Pancreas (tissue), 10 donors: ENCODE measurements around the gene CAPN8. TPM values are rescaled to one million over a fixed set of nuclear protein-coding genes. Genes with fewer than 3 reads are reported as not detected.

ENCODE experiments used
- ATAC-seq, 4 donors: fragments of 200-7000 bp; cut with Tn5 transposase; one replicate each; pipeline versions ENCODE4 v1.8.0 to v1.9.1; 2020; ENCODE audit warnings: mild to moderate bottlenecking in 4 of 4, moderate library complexity in 4 of 4
- DNase-seq, 6 donors: peaks; one replicate each; pipeline ENCODE4 v3.0.0-alpha.2; 2020
- FAIRE-seq: peaks from 2 replicates; lab custom pipeline; 2012; peaks lifted over from hg19 to GRCh38; lab: Jason Lieb, UNC
- H3K27ac ChIP-seq, 4 donors: fragments of 200-600 bp; sonication (generic); 1 replicate in 3 of 4; 2 replicates in 1 of 4; pipeline versions ENCODE4 v1.5.0 to v1.8.0; 2020
- H3K27me3 ChIP-seq, 4 donors: fragments of 200-600 bp; one replicate each; pipeline ENCODE4 v1.8.0; 2021
- H3K36me3 ChIP-seq, 3 donors: fragments of 200-600 bp; sonication (generic) in 1 of 3; one replicate each; pipeline versions ENCODE4 v1.5.0 to v1.8.0; 2020 to 2021
- H3K4me1 ChIP-seq, 3 donors: fragments of 200-600 bp; one replicate each; pipeline ENCODE4 v1.8.0; 2021
- H3K4me3 ChIP-seq, 4 donors: fragments of 200-600 bp; sonication (generic) in 2 of 4; one replicate each; pipeline versions ENCODE4 v1.5.0 to v1.8.0; 2020 to 2021
- H3K9me3 ChIP-seq, 4 donors: fragments of 200-600 bp; one replicate each; pipeline ENCODE4 v1.8.0; 2021
- WGBS, 2 donors: extraction: QIAGEN DNeasy Blood & Tissue Kit; methylation state at CpG; one replicate each; pipeline ENCODE4 v1.1.7; 2013; 5-methylcytosine and 5-hydroxymethylcytosine counted together
- intact Hi-C, 3 donors: fragments of 100-400 bp; cut with DNase I; formaldehyde crosslinking; loops; one replicate each; pipeline versions ENCODE4 v1.11.1 to v1.14.2; 2022
- polyA plus RNA-seq, 2 donors: library from polyadenylated mRNA; stranded (reverse); fragments of 200-250 nt; gene quantifications; one replicate each; pipeline ENCODE4 v1.2.3, GENCODE V29; 2013
- total RNA-seq, 6 donors: library from RNA; stranded (reverse); fragmentation: NEBNext Ultra II Directional in 4 of 6; extraction: Animal tissue kit (Norgen Biotek cat#: 25700) in 4 of 6; gene quantifications; one replicate each; pipeline versions ENCODE4 v1.2.1 to v1.2.4, GENCODE V29; 2021 to 2023
- TF ChIP-seq, protein P1 (sequence below), 4 donors: fragments of 200-600 bp; sonication (generic) in 3 of 4; IDR thresholded peaks; one replicate each; pipeline versions ENCODE4 v1.5.0 to v1.8.0; 2021; ENCODE audit warnings: antibody characterized with exemption in 4 of 4
- donor health status: healthy with polysubstance abuse.
- donor health status: DM: no; HTN: no; CAD: no; lungs with moderate emphysema.
- donor health status: DM: no; HTN: no; CAD: no.
- donor health status: control.
- donor health status: control.
- donor health status: Bipolar disorder and iron deficiency.
- donor health status: DM: yes; HTN: yes; CAD: no.
- donor health status: DM: no; HTN: no; CAD: no.
- donor health status: DM: no; HTN: no; CAD: no.
- donor health status: DM: yes; HTN: yes; CAD: no.

Gene CAPN8
- 10 to 100 TPM in 1 of 6 donors, 1 to 10 TPM in 4, under 1 TPM in 1; 0.67 to 12.5 (median 1.4) TPM for total RNA-seq
- 1 to 10 TPM; 2.2 to 3.6 TPM for polyA plus RNA-seq

DNA sequence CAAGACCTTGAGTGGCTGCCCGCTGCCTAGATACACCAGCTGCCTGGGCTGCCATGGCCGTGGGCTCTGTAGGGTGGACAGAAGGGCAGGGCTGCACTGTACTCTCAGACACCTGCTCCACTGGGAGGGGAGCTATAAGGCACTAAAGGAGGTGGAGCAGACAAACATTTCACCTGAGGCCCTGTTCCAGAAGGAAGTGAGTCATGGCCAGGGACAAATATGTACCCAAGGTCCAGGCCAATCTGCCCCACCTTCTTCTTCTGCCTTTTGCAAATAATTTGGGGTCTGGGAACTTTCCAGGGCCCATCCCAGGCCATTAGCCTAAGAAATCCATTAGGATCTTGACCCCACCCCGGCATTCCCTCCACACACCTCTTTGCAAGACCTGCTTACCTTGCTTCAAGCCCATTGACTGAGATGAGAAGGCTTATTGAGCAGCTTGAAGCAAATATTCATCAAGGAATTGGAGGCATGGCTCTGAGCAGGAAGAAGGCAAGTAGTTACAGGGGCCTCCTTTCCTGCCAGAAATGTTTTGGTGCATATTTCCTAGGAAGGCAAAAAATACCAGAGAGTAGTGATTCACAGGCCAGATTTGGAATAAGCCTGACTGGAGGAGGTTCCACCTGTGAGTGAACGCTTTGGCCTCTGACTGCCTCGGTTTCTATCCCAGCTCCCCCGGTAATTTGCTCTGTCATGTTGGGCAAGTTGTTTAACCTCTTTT lies at the start of gene CAPN8:
Gene CAPN8, minus strand, starts transcription at position 110 of the 721 bp plus-strand sequence. Its CDS starts 55 bp downstream, at position 55.
- H3K9me3 ChIP-seq = no peaks in the 10 kb centered on the region
- no peaks in the 10 kb centered on the region for H3K4me1 ChIP-seq
- no peaks in the 10 kb centered on the region for H3K27me3 ChIP-seq
- intact Hi-C loops = no loop called here
- ATAC-seq = peak; percentile 77 to 90 (median 88)
- DNase-seq = peak in 3 of 6 donors; percentile 22 to 70 (median 30)
- no peaks in the 10 kb centered on the region for H3K36me3 ChIP-seq
- TF ChIP-seq, protein P1, sequence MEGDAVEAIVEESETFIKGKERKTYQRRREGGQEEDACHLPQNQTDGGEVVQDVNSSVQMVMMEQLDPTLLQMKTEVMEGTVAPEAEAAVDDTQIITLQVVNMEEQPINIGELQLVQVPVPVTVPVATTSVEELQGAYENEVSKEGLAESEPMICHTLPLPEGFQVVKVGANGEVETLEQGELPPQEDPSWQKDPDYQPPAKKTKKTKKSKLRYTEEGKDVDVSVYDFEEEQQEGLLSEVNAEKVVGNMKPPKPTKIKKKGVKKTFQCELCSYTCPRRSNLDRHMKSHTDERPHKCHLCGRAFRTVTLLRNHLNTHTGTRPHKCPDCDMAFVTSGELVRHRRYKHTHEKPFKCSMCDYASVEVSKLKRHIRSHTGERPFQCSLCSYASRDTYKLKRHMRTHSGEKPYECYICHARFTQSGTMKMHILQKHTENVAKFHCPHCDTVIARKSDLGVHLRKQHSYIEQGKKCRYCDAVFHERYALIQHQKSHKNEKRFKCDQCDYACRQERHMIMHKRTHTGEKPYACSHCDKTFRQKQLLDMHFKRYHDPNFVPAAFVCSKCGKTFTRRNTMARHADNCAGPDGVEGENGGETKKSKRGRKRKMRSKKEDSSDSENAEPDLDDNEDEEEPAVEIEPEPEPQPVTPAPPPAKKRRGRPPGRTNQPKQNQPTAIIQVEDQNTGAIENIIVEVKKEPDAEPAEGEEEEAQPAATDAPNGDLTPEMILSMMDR (IDR thresholded peaks at IDR 0.05) = no peak
- 64 to 65% methylated on average over 6 of the region's 6 CpGs for WGBS, 2 donors
- H3K4me3 ChIP-seq = no peak within 1 kb of the TSS
- H3K27ac ChIP-seq = no peak within 1 kb of the TSS
- no peak for FAIRE-seq

DNA sequence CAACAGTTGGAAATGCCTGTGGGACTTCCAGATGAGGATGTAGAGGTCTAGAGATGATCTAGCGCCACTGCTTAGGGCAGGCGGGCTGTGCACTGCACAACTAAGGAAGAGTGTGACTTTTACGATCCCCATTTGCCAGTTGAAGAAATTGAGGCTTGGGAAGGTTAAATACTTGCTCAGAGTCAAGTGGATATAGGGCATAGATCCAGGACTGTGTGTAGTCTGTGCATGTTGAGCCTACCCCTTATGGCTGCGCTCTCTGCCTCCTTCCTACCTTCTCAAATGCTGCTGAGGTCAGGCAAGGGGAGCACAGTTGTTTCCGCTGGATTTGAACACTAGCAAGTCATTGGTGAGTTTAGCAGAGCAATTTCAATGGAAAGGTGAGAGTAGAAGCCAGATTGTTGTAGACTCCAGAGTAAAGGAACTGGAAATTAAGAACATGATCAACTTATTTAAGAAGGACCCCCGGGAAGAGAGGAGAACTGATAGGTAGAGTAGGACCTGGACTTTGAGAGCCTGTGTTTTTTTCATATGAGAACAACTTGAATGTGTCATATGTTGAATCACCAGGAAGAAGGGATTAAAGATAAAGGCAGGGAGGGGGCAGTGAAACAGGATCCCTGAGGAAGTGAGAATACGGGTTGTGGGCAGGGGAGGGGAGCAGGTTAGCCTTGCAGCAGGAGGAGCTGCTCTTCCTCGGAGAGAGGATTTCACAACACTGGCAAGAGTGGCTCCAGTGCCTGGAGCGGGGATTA lies 49.5 kb upstream of the CAPN8 start:
- FAIRE-seq = no peak
- DNase-seq = no peak
- Histone ChIP-seq H3K36me3 (peaks cover 0 to 5% (median 0%) of the 10 kb centered on the region in 3 donors), H3K4me3 (no peak overlapping the region), H3K27me3 (no peaks in the 10 kb centered on the region), H3K9me3 (no peaks in the 10 kb centered on the region), H3K4me1 (peaks cover 0 to 25% (median 5%) of the 10 kb centered on the region in 3 donors), H3K27ac (peak overlapping the region in 1 of 4 donors; percentile 6)
- ATAC-seq = peak in 1 of 4 donors; percentile 33
- 72 to 91% methylated on average over 9 of the region's 9 CpGs for WGBS, 2 donors
- intact Hi-C loops = no loop called here
- TF ChIP-seq, protein P1 (IDR thresholded peaks at IDR 0.05) = no peak

DNA sequence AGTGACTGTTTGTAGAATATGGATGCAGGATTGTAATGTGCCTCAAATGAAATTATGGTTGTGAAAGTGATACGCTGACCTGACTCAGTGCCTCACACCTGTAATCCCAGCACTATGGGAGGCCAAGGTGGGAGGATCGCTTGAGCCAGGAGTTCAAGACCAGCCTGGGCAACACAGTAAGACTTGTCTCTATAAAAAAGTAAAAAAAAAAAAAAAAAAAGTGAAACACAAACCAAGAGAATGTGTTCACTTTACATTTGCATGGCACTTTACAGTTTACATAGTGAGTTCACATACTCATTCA lies 48.9 kb upstream of the CAPN8 start:
- 73 to 94% methylated on average over 2 of the region's 2 CpGs for WGBS, 2 donors
- no peak for FAIRE-seq
- Histone ChIP-seq H3K27me3 (no peaks in the 10 kb centered on the region), H3K4me1 (peaks cover 0 to 24% (median 5%) of the 10 kb centered on the region in 3 donors), H3K27ac (no peak overlapping the region), H3K9me3 (no peaks in the 10 kb centered on the region), H3K36me3 (peaks cover 0 to 5% (median 0%) of the 10 kb centered on the region in 3 donors), H3K4me3 (no peak overlapping the region)
- no peak for ATAC-seq
- intact Hi-C loops = no loop called here
- DNase-seq = no peak
- TF ChIP-seq, protein P1 (IDR thresholded peaks at IDR 0.05) = no peak

DNA sequence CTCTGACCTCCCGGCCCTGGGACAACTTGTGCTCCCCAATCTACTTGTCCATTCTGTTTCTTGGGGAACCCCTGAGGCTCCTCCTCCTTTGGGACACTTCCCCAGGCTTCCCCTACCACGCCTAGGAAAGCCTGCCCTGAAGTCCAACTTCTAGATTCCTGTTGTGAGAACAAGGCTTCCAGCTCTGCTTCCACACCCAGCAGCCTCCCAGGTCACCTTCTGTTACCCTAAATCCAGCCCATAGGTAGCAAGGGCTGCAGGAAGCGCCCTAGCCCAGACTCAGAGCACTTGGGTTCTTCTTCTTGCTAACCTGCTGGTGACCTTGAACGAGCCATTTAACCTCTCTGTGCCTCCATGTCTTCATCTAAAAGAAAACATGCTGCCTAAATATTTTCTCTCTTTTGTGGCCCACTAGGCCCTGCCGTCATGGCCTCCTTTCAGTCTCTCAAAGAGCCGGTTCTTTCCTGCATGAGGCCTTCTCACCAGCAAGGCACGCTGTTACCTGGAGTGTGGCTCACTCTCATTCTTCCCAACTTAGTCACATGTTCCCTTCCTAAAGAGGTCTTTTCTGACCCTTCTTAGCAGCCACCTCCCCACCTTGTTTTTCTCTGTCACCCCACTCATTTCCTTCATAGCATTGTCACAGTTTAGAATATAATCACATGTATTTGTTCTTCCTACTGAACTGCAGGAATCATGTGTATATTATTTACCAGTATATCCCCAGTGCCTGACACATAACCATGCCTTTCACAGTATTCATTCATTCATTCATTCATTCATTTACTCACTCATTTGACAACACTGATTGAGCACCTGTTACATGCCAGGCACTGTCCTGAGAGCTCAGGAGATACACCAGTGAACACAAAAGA lies 48.3 kb upstream of the CAPN8 start:
- H3K36me3 ChIP-seq = peaks cover 0 to 5% (median 0%) of the 10 kb centered on the region in 3 donors

More for the DNA sequence above, 48.3 kb upstream of the CAPN8 start:
- DNase-seq = no peak
- Histone ChIP-seq H3K9me3 (no peaks in the 10 kb centered on the region), H3K4me3 (peak overlapping the region; percentile 47 to 81 (median 75)), H3K27ac (peak overlapping the region in 3 of 4 donors; percentile 78 to 91 (median 89)), H3K4me1 (peaks cover 0 to 24% (median 5%) of the 10 kb centered on the region in 3 donors), H3K27me3 (no peaks in the 10 kb centered on the region)
- intact Hi-C loops = no loop called here
- 39 to 54% methylated on average over 7 of the region's 7 CpGs for WGBS, 2 donors
- FAIRE-seq = no peak
- no peak for ATAC-seq
- TF ChIP-seq, protein P1 (IDR thresholded peaks at IDR 0.05) = no peak
